Rectal smooth muscle tissue (tissue), 1 donor: ENCODE measurements around the gene ACTG1.

Experiments used
- H3K27ac ChIP-seq: one replicate; pipeline ENCODE4 v1.7.0; 2013; ENCODE audit warnings: low read depth, low read length, inconsistent platforms
- H3K27me3 ChIP-seq: one replicate; pipeline ENCODE4 v1.7.0; 2013; ENCODE audit warnings: low read length; ENCODE audit not compliant: control insufficient read depth, insufficient read depth
- H3K36me3 ChIP-seq: one replicate; pipeline ENCODE4 v1.7.0; 2013; ENCODE audit warnings: low read length; ENCODE audit not compliant: control insufficient read depth, insufficient read depth
- H3K4me1 ChIP-seq: one replicate; pipeline ENCODE4 v1.7.0; 2013; ENCODE audit warnings: low read length; ENCODE audit not compliant: control insufficient read depth, insufficient read depth
- H3K4me3 ChIP-seq: one replicate; pipeline ENCODE4 v1.7.0; 2013; ENCODE audit warnings: low read length
- H3K9ac ChIP-seq: one replicate; pipeline ENCODE4 v1.7.0; 2013; ENCODE audit warnings: low read length

The ACTG1 gene

DNA sequence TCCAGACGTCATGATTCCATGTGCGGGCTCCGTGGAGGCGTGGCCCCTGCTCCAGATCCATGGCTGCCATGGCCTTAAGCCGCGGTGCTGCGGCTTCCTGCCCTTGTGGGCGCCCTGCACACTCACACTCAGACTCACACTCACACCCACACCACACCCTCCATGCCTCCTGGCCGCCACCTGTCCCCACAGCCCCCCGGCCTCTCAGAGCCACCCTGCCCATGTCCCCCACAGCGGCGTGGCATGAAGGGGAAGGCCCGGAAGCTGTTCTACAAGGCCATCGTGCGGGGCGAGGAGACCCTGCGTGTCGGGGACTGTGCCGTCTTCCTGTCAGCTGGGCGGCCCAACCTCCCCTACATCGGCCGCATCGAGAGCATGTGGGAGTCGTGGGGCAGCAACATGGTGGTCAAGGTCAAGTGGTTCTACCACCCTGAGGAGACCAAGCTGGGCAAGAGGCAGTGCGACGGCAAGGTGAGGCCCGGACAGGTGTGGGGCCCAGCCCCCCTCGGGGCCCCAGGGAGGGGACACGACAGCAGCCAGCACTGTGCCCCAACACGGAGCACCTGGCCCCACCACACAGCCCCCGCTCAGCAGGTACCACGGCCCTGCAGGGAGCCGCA is 50.0 kb downstream of the ACTG1 start:
- Histone ChIP-seq H3K9ac (no peak overlapping the region), H3K4me1 (no peaks in the 10 kb centered on the region), H3K4me3 (no peak overlapping the region), H3K36me3 (no peaks in the 10 kb centered on the region), H3K27me3 (no peaks in the 10 kb centered on the region), H3K27ac (no peak overlapping the region)

DNA sequence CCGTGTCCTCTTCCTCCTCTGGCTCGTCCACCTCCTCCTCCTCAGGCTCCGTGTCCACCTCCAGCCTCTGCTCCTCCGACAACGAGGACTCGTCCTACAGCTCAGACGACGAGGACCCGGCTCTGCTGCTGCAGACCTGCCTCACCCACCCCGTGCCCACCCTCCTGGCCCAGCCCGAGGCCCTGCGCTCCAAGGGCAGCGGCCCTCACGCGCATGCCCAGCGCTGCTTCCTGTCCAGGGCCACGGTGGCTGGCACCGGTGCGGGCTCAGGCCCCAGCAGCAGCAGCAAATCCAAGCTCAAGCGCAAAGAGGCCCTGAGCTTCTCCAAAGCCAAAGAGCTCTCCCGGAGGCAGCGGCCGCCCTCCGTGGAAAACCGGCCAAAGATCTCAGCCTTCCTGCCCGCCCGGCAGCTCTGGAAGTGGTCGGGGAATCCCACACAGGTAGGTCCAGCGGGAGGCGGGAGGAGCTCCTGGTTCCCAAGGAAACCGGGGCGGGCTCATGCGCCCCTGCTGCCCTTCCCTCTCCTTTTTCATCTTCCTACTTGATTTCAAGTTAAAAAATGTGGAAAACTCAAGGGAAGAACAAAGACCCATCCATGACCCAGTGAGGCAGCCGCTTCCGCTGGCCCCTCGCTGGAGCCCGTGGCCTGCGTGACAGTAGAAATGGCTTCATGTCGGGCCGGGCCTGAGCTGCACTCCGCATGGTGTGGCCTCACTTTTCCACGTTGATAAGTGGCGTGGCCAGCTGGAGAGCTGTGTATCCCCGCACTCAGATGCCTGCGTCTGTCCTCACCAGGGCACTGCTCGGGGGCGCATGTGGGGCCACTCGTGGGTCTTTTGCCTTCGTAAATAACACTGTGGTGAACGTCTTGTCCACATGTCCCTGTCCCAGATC is 50.7 kb downstream of the ACTG1 start:
- Histone ChIP-seq H3K9ac (no peak overlapping the region), H3K4me3 (no peak overlapping the region), H3K36me3 (no peaks in the 10 kb centered on the region), H3K4me1 (no peaks in the 10 kb centered on the region), H3K27ac (no peak overlapping the region), H3K27me3 (no peaks in the 10 kb centered on the region)

DNA sequence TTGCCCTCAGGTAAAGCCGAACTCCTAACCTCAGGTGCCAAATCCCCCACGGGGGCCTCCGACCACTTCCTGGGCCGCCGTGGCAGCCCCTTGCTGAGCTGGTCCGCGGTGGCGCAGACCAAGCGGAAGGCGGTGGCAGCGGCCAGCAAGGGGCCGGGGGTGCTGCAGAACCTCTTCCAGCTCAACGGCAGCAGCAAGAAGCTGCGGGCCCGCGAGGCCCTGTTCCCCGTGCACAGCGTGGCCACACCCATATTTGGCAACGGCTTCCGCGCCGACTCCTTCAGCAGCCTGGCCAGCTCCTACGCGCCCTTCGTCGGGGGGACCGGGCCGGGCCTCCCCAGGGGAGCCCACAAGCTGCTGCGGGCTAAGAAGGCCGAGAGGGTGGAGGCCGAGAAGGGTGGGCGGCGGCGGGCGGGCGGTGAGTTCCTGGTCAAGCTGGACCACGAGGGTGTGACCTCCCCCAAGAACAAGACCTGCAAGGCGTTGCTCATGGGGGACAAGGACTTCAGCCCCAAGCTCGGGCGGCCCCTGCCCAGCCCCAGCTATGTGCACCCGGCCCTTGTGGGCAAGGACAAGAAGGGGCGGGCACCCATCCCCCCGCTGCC is 51.6 kb downstream of the ACTG1 start:
- Histone ChIP-seq H3K36me3 (no peaks in the 10 kb centered on the region), H3K27me3 (no peaks in the 10 kb centered on the region), H3K9ac (no peak overlapping the region), H3K4me1 (no peaks in the 10 kb centered on the region), H3K27ac (no peak overlapping the region), H3K4me3 (no peak overlapping the region)
